Measurements from ENCODE around the gene DNAJB14. TPM values are rescaled to one million over a fixed set of nuclear protein-coding genes. Genes with fewer than 3 reads are reported as not detected.

The DNAJB14 gene
- total and polyA plus RNA-seq, 2 experiments from 2014 or later = 24.9 to 27.3 TPM

GRCh38 chr4:99856166-99856565 is 90.3 kb downstream of the DNAJB14 start:
- H3F3A ChIP-seq (replicated peaks; ENCODE audit: low read depth) = no peaks in the 10 kb centered on the region
- peaks cover 8% of the 10 kb centered on the region for H3K4me1 ChIP-seq (ENCODE audit: insufficient read depth)
- Mint-ChIP-seq H3K27me3 (ENCODE audit: insufficient read depth, low read depth, poor library complexity) (peaks cover 5% of the 10 kb centered on the region), H3K4me1 (peaks cover 10% of the 10 kb centered on the region; the same call in 2 of the 3 replicates), H3K9me3 (no peaks in the 10 kb centered on the region), H3K36me3 (ENCODE audit: low read depth) (no peaks in the 10 kb centered on the region), H3K4me3 (no peak overlapping the region), H3K27ac (no peak overlapping the region)
- H3K27ac ChIP-seq (ENCODE audit: low read depth) = no peak overlapping the region
- no peaks in the 10 kb centered on the region for H3K27me3 ChIP-seq (ENCODE audit: insufficient read depth)
- H3K79me2 ChIP-seq (replicated peaks; ENCODE audit: insufficient read depth) = no peaks in the 10 kb centered on the region
- H3K4me3 ChIP-seq = no peak overlapping the region
- no peaks in the 10 kb centered on the region for H3K9me2 ChIP-seq (ENCODE audit: insufficient read depth)
- ATAC-seq (no peak), DNase-seq (ENCODE audit: low spot score) (no peak)
- H2AFZ ChIP-seq = peak overlapping the region; percentile 89
- H3K36me3 ChIP-seq (ENCODE audit: insufficient read depth) = no peaks in the 10 kb centered on the region
- TF ChIP-seq CREB1 (CRISPR knock-in tag; IDR thresholded peaks at IDR 0.05; ENCODE audit: low read depth) (no peak), JUNB (IDR thresholded peaks at IDR 0.05; ENCODE audit: unreplicated experiment) (no peak), ZNF114 (CRISPR knock-in tag; IDR thresholded peaks at IDR 0.05) (no peak), NANOG (IDR thresholded peaks at IDR 0.05; ENCODE audit: borderline replicate concordance) (no peak), EZH2 (IDR thresholded peaks at IDR 0.05; ENCODE audit: low read depth, unreplicated experiment) (no peak), POLR2AphosphoS5 (IDR thresholded peaks at IDR 0.05; ENCODE audit: low read depth) (no peak), ZNF462 (CRISPR knock-in tag; IDR thresholded peaks at IDR 0.05) (no peak), ZNF331 (CRISPR knock-in tag; IDR thresholded peaks at IDR 0.05; ENCODE audit: low read depth) (no peak), EZH2phosphoT487 (IDR thresholded peaks at IDR 0.05; ENCODE audit: unreplicated experiment) (no peak), REST (IDR thresholded peaks at IDR 0.05; ENCODE audit: unreplicated experiment) (no peak)
- H4K20me1 ChIP-seq (replicated peaks; ENCODE audit: insufficient read depth) = no peaks in the 10 kb centered on the region
- no peak overlapping the region for H3K4me2 ChIP-seq
